Thoracic aorta (tissue), 2 donors: Measurements from ENCODE around the gene KLRD1. TPM values are rescaled to one million over a fixed set of nuclear protein-coding genes. Genes with fewer than 3 reads are reported as not detected.
"Not testable (repeated sequence)": the region's sequence is repeated elsewhere in the genome, so short reads cannot be mapped to it uniquely, and the experiment has no call there.

Experiments used
- ATAC-seq: fragments of 150-250 bp; one replicate; pipeline ENCODE4 v1.8.0; 2017; ENCODE audit warnings: low read depth; ENCODE audit not compliant: insufficient number of reproducible peaks, low FRiP score
- DNase-seq: peaks from one replicate; pipeline ENCODE4 v3.0.0-alpha.2; 2020; ENCODE audit warnings: low spot score
- H3K27ac ChIP-seq, 2 donors: fragments of 200-600 bp; sonication (generic); 1 replicate in 1 of 2; 2 replicates in 1 of 2; pipeline ENCODE4 v1.5.1; 2016; ENCODE audit warnings: mild to moderate bottlenecking in 2 of 2, moderate library complexity in 2 of 2
- H3K27me3 ChIP-seq: fragments of 200-600 bp; sonication (generic); replicated peaks from 2 replicates; pipeline ENCODE4 v1.6.0; 2016; ENCODE audit warnings: mild to moderate bottlenecking; ENCODE audit not compliant: insufficient read depth
- H3K36me3 ChIP-seq: fragments of 200-600 bp; sonication (generic); one replicate; pipeline ENCODE4 v1.5.1; 2016
- H3K4me1 ChIP-seq, 2 donors: fragments of 200-600 bp; sonication (generic); 1 replicate in 1 of 2; 2 replicates in 1 of 2; pipeline versions ENCODE4 v1.5.1 to v1.6.0; 2016; ENCODE audit warnings: low read depth in 2 of 2, mild to moderate bottlenecking in 1 of 2; ENCODE audit not compliant: control insufficient read depth in 1 of 2
- H3K4me3 ChIP-seq: fragments of 200-600 bp; sonication (generic); 2 replicates; pipeline ENCODE4 v1.5.1; 2016; ENCODE audit warnings: mild to moderate bottlenecking
- H3K9me3 ChIP-seq: fragments of 200-600 bp; sonication (generic); 2 replicates; pipeline ENCODE4 v1.5.1; 2016
- CTCF ChIP-seq: fragments of 200-600 bp; sonication (generic); IDR thresholded peaks from one replicate; pipeline ENCODE4 v1.5.1; 2019; ENCODE audit warnings: antibody characterized with exemption
- total RNA-seq, 2 donors: library from RNA; depleted of rRNA; stranded (reverse); fragments of >200 nt; gene quantifications; one replicate each; pipeline versions ENCODE4 v1.1.0 to v1.2.3, GENCODE V29; 2016

KLRD1 gene
- total RNA-seq, 2 donors from 2014 or later: 1.9 to 13.0 TPM

- TF ChIP-seq CTCF: no peak
- no peaks in the 10 kb centered on the region for H3K4me1 ChIP-seq
- no peaks in the 10 kb centered on the region for H3K27me3 ChIP-seq
- H3K9me3 ChIP-seq: no peaks in the 10 kb centered on the region
- no peaks in the 10 kb centered on the region for H3K36me3 ChIP-seq
- no peak for ATAC-seq
- no peak overlapping the region for H3K27ac ChIP-seq
- no peak for DNase-seq
- H3K4me3 ChIP-seq: no peak overlapping the region
Observed at GRCh38 chr12:10305411-10305810, 2.3 kb upstream of the KLRD1 start.

DNA sequence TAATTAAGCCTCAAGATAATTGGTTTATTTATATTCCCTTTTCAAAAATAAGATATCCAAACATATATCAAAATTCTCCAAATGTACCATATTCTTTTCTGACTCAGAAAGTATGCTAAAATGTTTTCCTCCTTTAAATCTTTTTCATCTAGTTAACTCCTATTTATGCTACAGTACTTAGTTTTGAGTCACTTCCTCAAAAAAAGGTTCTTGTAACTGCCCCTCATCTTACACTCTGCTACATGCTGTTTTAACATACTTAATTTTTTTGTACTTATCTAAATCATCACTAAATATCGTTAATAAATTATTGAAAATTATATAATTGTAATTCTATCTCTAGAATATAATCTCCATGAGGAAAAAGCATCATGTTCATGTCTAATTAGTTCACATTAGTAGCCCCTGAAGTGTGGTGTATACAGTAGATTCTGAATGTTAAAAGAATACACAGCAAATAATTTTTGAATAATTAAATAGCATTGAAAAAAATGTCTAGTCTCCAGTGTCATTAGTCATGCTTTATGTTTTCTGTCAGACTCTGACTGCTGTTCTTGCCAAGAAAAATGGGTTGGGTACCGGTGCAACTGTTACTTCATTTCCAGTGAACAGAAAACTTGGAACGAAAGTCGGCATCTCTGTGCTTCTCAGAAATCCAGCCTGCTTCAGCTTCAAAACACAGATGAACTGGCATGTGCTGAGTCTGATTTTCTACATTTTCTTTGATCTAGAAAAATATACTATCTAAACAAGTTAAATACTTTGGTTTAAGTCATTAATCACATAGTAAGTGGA is 3.5 kb downstream of the KLRD1 start:
- H3K4me1 ChIP-seq: no peaks in the 10 kb centered on the region
- TF ChIP-seq CTCF: no peak
- no peak for DNase-seq
- no peak overlapping the region for H3K27ac ChIP-seq
- no peaks in the 10 kb centered on the region for H3K9me3 ChIP-seq
- H3K27me3 ChIP-seq: no peaks in the 10 kb centered on the region
- no peak for ATAC-seq
- no peaks in the 10 kb centered on the region for H3K36me3 ChIP-seq
- H3K4me3 ChIP-seq: no peak overlapping the region

- Histone ChIP-seq H3K4me1 (no peaks in the 10 kb centered on the region), H3K9me3 (no peaks in the 10 kb centered on the region), H3K36me3 (no peaks in the 10 kb centered on the region), H3K27me3 (no peaks in the 10 kb centered on the region), H3K4me3 (no peak overlapping the region), H3K27ac (no peak overlapping the region)
- ATAC-seq (no peak), DNase-seq (no peak)
- TF ChIP-seq CTCF: no peak
Observed at GRCh38 chr12:10319388-10319787, 11.7 kb downstream of the KLRD1 start.

- no peak overlapping the region for H3K4me3 ChIP-seq
- H3K4me1 ChIP-seq: no peaks in the 10 kb centered on the region
- H3K9me3 ChIP-seq: no peaks in the 10 kb centered on the region
- no peaks in the 10 kb centered on the region for H3K36me3 ChIP-seq
- DNase-seq (no peak), ATAC-seq (no peak)
- no peak overlapping the region for H3K27ac ChIP-seq
- no peaks in the 10 kb centered on the region for H3K27me3 ChIP-seq
- TF ChIP-seq CTCF: no peak
Observed at GRCh38 chr12:10320643-10321042, 13.0 kb downstream of the KLRD1 start.

DNA sequence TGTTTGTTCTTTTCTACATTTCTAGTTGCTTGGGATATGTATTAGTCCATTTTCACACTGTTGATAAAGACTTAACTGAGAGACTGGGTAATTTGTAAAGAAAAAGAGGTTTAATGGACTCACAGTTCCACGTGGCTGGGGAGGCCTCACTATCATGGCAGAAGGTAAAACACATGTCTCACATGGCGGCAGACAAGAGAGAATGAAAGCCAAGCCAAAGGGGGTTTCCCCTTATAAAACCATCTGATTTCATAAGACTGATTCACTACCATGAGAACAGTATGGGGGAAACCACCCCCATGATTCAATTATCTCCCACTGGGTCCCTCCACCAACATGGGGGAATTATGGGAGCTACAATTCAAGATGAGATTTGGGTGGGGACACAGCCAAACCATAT is 21.0 kb downstream of the KLRD1 start:
- H3K27me3 ChIP-seq, H3K9me3 ChIP-seq, ATAC-seq, H3K4me3 ChIP-seq, H3K36me3 ChIP-seq, H3K4me1 ChIP-seq, H3K27ac ChIP-seq, DNase-seq: not testable (repeated sequence)
